Measurements from ENCODE around the gene FOXP3. TPM values are rescaled to one million over a fixed set of nuclear protein-coding genes. Genes with fewer than 3 reads are reported as not detected.

Gene FOXP3
- total RNA-seq, 4 donors from 2014 or later, result 0.20 to 0.42 TPM; not detected in 2

DNA sequence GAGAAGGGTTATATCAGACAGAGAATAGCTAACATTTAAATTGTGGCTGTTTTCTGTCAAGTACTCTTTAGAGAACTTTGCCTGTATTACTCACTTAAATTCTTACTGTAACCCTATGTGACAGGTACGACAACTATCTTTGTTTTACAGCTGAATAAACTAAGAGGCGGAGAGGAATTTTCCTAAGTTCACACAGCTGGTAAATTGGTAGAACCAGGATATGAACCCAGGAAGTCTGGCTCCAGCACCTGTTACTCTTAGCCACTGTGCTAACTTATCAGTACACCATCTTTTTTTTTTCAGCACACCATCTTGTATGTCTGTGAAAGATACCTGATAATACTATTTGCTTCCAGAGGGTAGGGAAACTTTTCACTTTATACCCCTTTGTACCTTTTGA lies 62.5 kb downstream of the FOXP3 start:
- TF ChIP-seq POLR2A (IDR thresholded peaks at IDR 0.05), result no peak
- no peak for TF ChIP-seq EP300 (IDR thresholded peaks at IDR 0.05)
- TF ChIP-seq, protein P1, sequence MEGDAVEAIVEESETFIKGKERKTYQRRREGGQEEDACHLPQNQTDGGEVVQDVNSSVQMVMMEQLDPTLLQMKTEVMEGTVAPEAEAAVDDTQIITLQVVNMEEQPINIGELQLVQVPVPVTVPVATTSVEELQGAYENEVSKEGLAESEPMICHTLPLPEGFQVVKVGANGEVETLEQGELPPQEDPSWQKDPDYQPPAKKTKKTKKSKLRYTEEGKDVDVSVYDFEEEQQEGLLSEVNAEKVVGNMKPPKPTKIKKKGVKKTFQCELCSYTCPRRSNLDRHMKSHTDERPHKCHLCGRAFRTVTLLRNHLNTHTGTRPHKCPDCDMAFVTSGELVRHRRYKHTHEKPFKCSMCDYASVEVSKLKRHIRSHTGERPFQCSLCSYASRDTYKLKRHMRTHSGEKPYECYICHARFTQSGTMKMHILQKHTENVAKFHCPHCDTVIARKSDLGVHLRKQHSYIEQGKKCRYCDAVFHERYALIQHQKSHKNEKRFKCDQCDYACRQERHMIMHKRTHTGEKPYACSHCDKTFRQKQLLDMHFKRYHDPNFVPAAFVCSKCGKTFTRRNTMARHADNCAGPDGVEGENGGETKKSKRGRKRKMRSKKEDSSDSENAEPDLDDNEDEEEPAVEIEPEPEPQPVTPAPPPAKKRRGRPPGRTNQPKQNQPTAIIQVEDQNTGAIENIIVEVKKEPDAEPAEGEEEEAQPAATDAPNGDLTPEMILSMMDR (IDR thresholded peaks at IDR 0.05), result no peak
- DNase-seq (ENCODE audit: low spot score in 2 of 2), result no peak
- H3K9me3 ChIP-seq, result no peaks in the 10 kb centered on the region
- 91% methylated on average over 2 of the region's 2 CpGs for WGBS, 2 donors
- H3K27me3 ChIP-seq, result peaks cover 0 to 8% of the 10 kb centered on the region in 2 donors
- H3K4me1 ChIP-seq, result peaks cover 0 to 15% (median 0%) of the 10 kb centered on the region in 4 donors
- no peaks in the 10 kb centered on the region for H3K36me3 ChIP-seq
- H3K4me3 ChIP-seq, result no peak overlapping the region
- no peak overlapping the region for H3K27ac ChIP-seq

Other genes starting within 250 kb of the FOXP3 start
- 100 to 1,000 TPM in 3 of 4 donors, 10 to 100 TPM in 1; 98.6 to 124 (median 117) TPM for gene TFE3, start 221.4 kb downstream of the FOXP3 start, total RNA-seq
- 1 to 10 TPM; 4.1 to 6.6 (median 4.5) TPM for gene CCDC120, start 205.7 kb downstream of the FOXP3 start, total RNA-seq
- 10 to 100 TPM; 16.5 to 28.8 (median 19.9) TPM for gene PRAF2, start 190.7 kb downstream of the FOXP3 start, total RNA-seq
- 100 to 1,000 TPM in 2 of 4 donors, 10 to 100 TPM in 2; 90.9 to 108 (median 97.7) TPM for gene WDR45, start 184.8 kb downstream of the FOXP3 start, total RNA-seq
- gene GPKOW, start 141.0 kb downstream of the FOXP3 start, total RNA-seq, result 10 to 100 TPM; 28.8 to 38.8 (median 36.1) TPM
- 1 to 10 TPM; 1.7 to 8.1 (median 2.3) TPM for gene MAGIX, start 102.0 kb downstream of the FOXP3 start, total RNA-seq
- 10 to 100 TPM; 22.0 to 34.7 (median 31.5) TPM for gene PLP2, start 92.8 kb downstream of the FOXP3 start, total RNA-seq
- 10 to 100 TPM; 18.2 to 32.4 (median 24.4) TPM for gene PRICKLE3, start 78.3 kb downstream of the FOXP3 start, total RNA-seq
- gene SYP, start 64.5 kb downstream of the FOXP3 start, total RNA-seq, result 1 to 10 TPM; 3.1 to 9.9 (median 7.7) TPM
- 1 to 10 TPM in 1 of 4 donors, under 1 TPM in 3; under 0.01 to 1.0 (median 0.40) TPM for gene CACNA1F, start 31.4 kb downstream of the FOXP3 start, total RNA-seq
- 10 to 100 TPM; 10.5 to 20.7 (median 12.0) TPM for gene CCDC22, start 29.2 kb downstream of the FOXP3 start, total RNA-seq
- 10 to 100 TPM; 20.9 to 36.9 (median 27.1) TPM for gene PPP1R3F, start 5.1 kb upstream of the FOXP3 start, total RNA-seq
- gene GAGE10, start 38.9 kb upstream of the FOXP3 start, total RNA-seq, result not detected
- gene GAGE12J, start 57.3 kb upstream of the FOXP3 start, total RNA-seq, result not detected
- not detected for gene GAGE13, start 66.9 kb upstream of the FOXP3 start, total RNA-seq